H1 (cell line): ENCODE results near the gene EIPR1. TPM values are rescaled to one million over a fixed set of nuclear protein-coding genes. Genes with fewer than 3 reads are reported as not detected.

Experiments
- CTCF ChIA-PET: fragments of 300-600 bp; sonication (Branson Sonifier 250); formaldehyde crosslinking; loops from one replicate; lab custom pipeline; 2021; ENCODE audit not compliant: partially characterized antibody; lab: Charles Lee
- POLR2A ChIA-PET: fragments of 300-600 bp; sonication (Branson Sonifier 250); formaldehyde crosslinking; loops from one replicate; lab custom pipeline; 2021; ENCODE audit warnings: inconsistent platforms; ENCODE audit not compliant: partially characterized antibody; lab: Charles Lee
- DNase-seq, 2 experiments: peaks; one replicate each; pipeline versions ENCODE4 v3.0.0 to v3.0.0-alpha.2; 2010 to 2022; ENCODE audit warnings: low spot score in 2 of 2, low read depth in 1 of 2, mixed read lengths in 1 of 2
- FAIRE-seq: peaks from 2 replicates; lab custom pipeline; 2011; peaks lifted over from hg19 to GRCh38; lab: Jason Lieb, UNC
- H2AFZ ChIP-seq: 2 replicates; pipeline ENCODE4 v1.8.1; 2012; ENCODE audit warnings: low read length, inconsistent platforms
- H2AK5ac ChIP-seq: 2 replicates; pipeline ENCODE4 v1.6.1; 2013; ENCODE audit warnings: low read depth, low read length
- H2BK120ac ChIP-seq: replicated peaks from 2 replicates; pipeline ENCODE3; 2013; ENCODE audit warnings: low read depth, low read length, inconsistent platforms
- H2BK12ac ChIP-seq: 2 replicates; pipeline ENCODE4 v1.6.1; 2013; ENCODE audit warnings: low read depth, low read length
- H2BK15ac ChIP-seq: 2 replicates; pipeline ENCODE4 v1.6.1; 2013; ENCODE audit warnings: low read length
- H2BK20ac ChIP-seq: 2 replicates; pipeline ENCODE4 v1.6.1; 2013; ENCODE audit warnings: low read length
- H2BK5ac ChIP-seq: 2 replicates; pipeline ENCODE4 v1.6.1; 2013; ENCODE audit warnings: low read depth, low read length
- H3K14ac ChIP-seq: 2 replicates; pipeline ENCODE4 v1.6.1; 2013; ENCODE audit warnings: inconsistent platforms; ENCODE audit not compliant: insufficient read length
- H3K18ac ChIP-seq: 2 replicates; pipeline ENCODE4 v1.6.1; 2013; ENCODE audit warnings: low read length; ENCODE audit errors: extremely low read depth
- H3K23ac ChIP-seq: 2 replicates; pipeline ENCODE4 v1.6.1; 2013; ENCODE audit warnings: inconsistent platforms; ENCODE audit not compliant: insufficient read length
- H3K23me2 ChIP-seq: 2 replicates; pipeline ENCODE4 v1.6.1; 2013; ENCODE audit warnings: low read depth, low read length
- H3K27ac ChIP-seq: 2 replicates; pipeline ENCODE4 v1.6.1; 2011; ENCODE audit warnings: low read depth, low read length, inconsistent platforms
- H3K27me3 ChIP-seq, 4 experiments: replicated peaks in 1 of 4; 1 replicate in 1 of 4; 2 replicates in 3 of 4; pipeline versions ENCODE4 v1.6.1 to v1.8.1; 2011 to 2013; ENCODE audit warnings: low read length in 3 of 4, mild to moderate bottlenecking in 3 of 4, inconsistent platforms in 2 of 4, mixed read lengths in 2 of 4, moderate library complexity in 1 of 4; ENCODE audit not compliant: control insufficient read depth in 3 of 4, insufficient read depth in 3 of 4; ENCODE audit errors: extremely low read depth in 1 of 4
- H3K36me3 ChIP-seq, 4 experiments: 2 replicates each; pipeline versions ENCODE4 v1.6.1 to v1.8.1; 2011 to 2013; ENCODE audit warnings: mild to moderate bottlenecking in 4 of 4, low read length in 3 of 4, moderate library complexity in 2 of 4, control low read depth in 1 of 4, inconsistent platforms in 1 of 4; ENCODE audit not compliant: insufficient read depth in 4 of 4, control insufficient read depth in 2 of 4
- H3K4ac ChIP-seq: replicated peaks from 2 replicates; pipeline ENCODE3; 2013; ENCODE audit warnings: low read length, low read depth, mixed read lengths, inconsistent platforms; ENCODE audit not compliant: insufficient read length
- H3K4me1 ChIP-seq, 4 experiments: replicated peaks in 1 of 4; 1 replicate in 1 of 4; 2 replicates in 3 of 4; pipeline versions ENCODE4 v1.6.1 to v1.8.1; 2011 to 2013; ENCODE audit warnings: low read length in 3 of 4, inconsistent platforms in 2 of 4, mixed read lengths in 1 of 4; ENCODE audit not compliant: insufficient read depth in 4 of 4, control insufficient read depth in 3 of 4
- H3K4me2 ChIP-seq, 2 experiments: 2 replicates each; pipeline versions ENCODE4 v1.6.1 to v1.8.1; 2011 to 2013; ENCODE audit warnings: low read depth in 2 of 2, low read length in 2 of 2, control low read depth in 1 of 2, inconsistent platforms in 1 of 2, mild to moderate bottlenecking in 1 of 2; ENCODE audit not compliant: insufficient read depth in 1 of 2
- H3K4me3 ChIP-seq, 4 experiments: fragments of 200-600, 300-600 bp in 1 of 4; sonication (generic), shearing (Covaris generic), sonication (Bioruptor Twin) in 1 of 4; 2 replicates each; pipeline versions ENCODE4 v1.5.1 to v1.8.1; 2011 to 2016; ENCODE audit warnings: low read length in 4 of 4, low read depth in 3 of 4, control low read depth in 2 of 4, inconsistent platforms in 2 of 4, mild to moderate bottlenecking in 2 of 4, mixed read lengths in 1 of 4, moderate library complexity in 1 of 4; ENCODE audit not compliant: insufficient read depth in 2 of 4; ENCODE audit errors: extremely low read depth in 1 of 4
- H3K56ac ChIP-seq: replicated peaks from 2 replicates; pipeline ENCODE3; 2013; ENCODE audit warnings: low read depth, mild to moderate bottlenecking, mixed read lengths, low read length, inconsistent platforms; ENCODE audit not compliant: insufficient read length
- H3K79me1 ChIP-seq: 2 replicates; pipeline ENCODE4 v1.6.1; 2013; ENCODE audit warnings: low read depth, low read length, control low read depth
- H3K79me2 ChIP-seq, 2 experiments: 2 replicates each; pipeline versions ENCODE4 v1.6.1 to v1.8.1; 2012 to 2013; ENCODE audit warnings: low read length in 2 of 2, mild to moderate bottlenecking in 2 of 2, inconsistent platforms in 1 of 2; ENCODE audit not compliant: insufficient read depth in 2 of 2, control insufficient read depth in 1 of 2
- H3K9ac ChIP-seq, 4 experiments: replicated peaks in 1 of 4; 1 replicate in 1 of 4; 2 replicates in 3 of 4; pipeline versions ENCODE4 v1.6.1 to v1.8.1; 2011 to 2013; ENCODE audit warnings: low read depth in 3 of 4, low read length in 3 of 4, control low read depth in 2 of 4, mild to moderate bottlenecking in 2 of 4, moderate library complexity in 2 of 4, inconsistent platforms in 1 of 4; ENCODE audit errors: extremely low read depth in 1 of 4
- H3K9me3 ChIP-seq, 2 experiments: 2 replicates each; pipeline versions ENCODE4 v1.6.1 to v1.8.1; 2012 to 2013; ENCODE audit warnings: mild to moderate bottlenecking in 2 of 2, moderate library complexity in 2 of 2, control low read depth in 1 of 2, inconsistent platforms in 1 of 2, low read depth in 1 of 2, low read length in 1 of 2, mixed read lengths in 1 of 2; ENCODE audit not compliant: insufficient read depth in 2 of 2
- H4K20me1 ChIP-seq, 2 experiments: replicated peaks in 1 of 2; 2 replicates each; pipeline versions ENCODE3 to v1.8.1; 2011 to 2013; ENCODE audit warnings: inconsistent platforms in 2 of 2, low read length in 2 of 2, mild to moderate bottlenecking in 1 of 2; ENCODE audit not compliant: insufficient read depth in 2 of 2, control insufficient read depth in 1 of 2
- H4K5ac ChIP-seq: 2 replicates; pipeline ENCODE4 v1.6.1; 2013; ENCODE audit warnings: low read length, low read depth, mixed read lengths, inconsistent platforms; ENCODE audit not compliant: insufficient read length
- H4K8ac ChIP-seq: 2 replicates; pipeline ENCODE4 v1.8.0; 2013; ENCODE audit warnings: mild to moderate bottlenecking, moderate library complexity, low read length, inconsistent platforms; ENCODE audit not compliant: insufficient read depth; ENCODE audit errors: extremely low read depth
- H4K91ac ChIP-seq: replicated peaks from 2 replicates; pipeline ENCODE3; 2013; ENCODE audit warnings: low read length, mixed read lengths, inconsistent platforms; ENCODE audit not compliant: insufficient read length
- ATF3 ChIP-seq: IDR thresholded peaks from 2 replicates; pipeline ENCODE4 v1.6.1; 2011; ENCODE audit warnings: low read depth, mild to moderate bottlenecking, low read length; ENCODE audit not compliant: insufficient read depth
- EGR1 ChIP-seq: IDR thresholded peaks from 2 replicates; pipeline ENCODE4 v1.6.1; 2011; ENCODE audit warnings: low read depth, low read length, borderline replicate concordance
- NRF1 ChIP-seq: IDR thresholded peaks from 2 replicates; pipeline ENCODE4 v1.6.1; 2011; ENCODE audit warnings: mild to moderate bottlenecking, low read depth, low read length, improper control_type of control experiment
- TEAD4 ChIP-seq: IDR thresholded peaks from 2 replicates; pipeline ENCODE4 v1.6.1; 2012; ENCODE audit warnings: low read depth, low read length, inconsistent platforms, mixed read lengths
- WGBS, 2 experiments: shearing (Covaris generic) in 1 of 2; methylation state at CpG; one replicate each; pipeline versions ENCODE4 v1.1.6 to v1.1.7; 2013 to 2015; ENCODE audit warnings: low lambda C conversion rate in 2 of 2, mixed read lengths in 2 of 2, inconsistent platforms in 1 of 2, low coverage in 1 of 2, missing lambda C conversion rate in 1 of 2; ENCODE audit not compliant: insufficient replicate concordance in 2 of 2, insufficient coverage in 1 of 2, insufficient read length in 1 of 2; ENCODE audit errors: extremely low coverage in 1 of 2, missing lambda C conversion rate in 1 of 2; 5-methylcytosine and 5-hydroxymethylcytosine counted together
- polyA plus RNA-seq, 7 experiments: library from polyadenylated mRNA; depleted of rRNA in 3 of 7; stranded (reverse) in 5 of 7; unstranded in 2 of 7; fragments of >200 nt in 5 of 7; fragments of 200-250 nt in 2 of 7; gene quantifications; 1 replicate in 5 of 7; 2 replicates in 1 of 7; 4 replicates in 1 of 7; pipeline versions ENCODE4 v1.2.1 to v1.2.3, GENCODE V29; 2011 to 2013; ENCODE audit warnings: missing spikeins in 2 of 7, mixed read lengths in 2 of 7
- total RNA-seq: library from RNA; stranded (reverse); fragmentation: NEBNext Ultra II Directional; extraction: Animal tissue kit (Norgen Biotek cat#: 25700); gene quantifications from 2 replicates; pipeline ENCODE4 v1.2.1, GENCODE V29; 2021

Gene EIPR1
- total and polyA plus RNA-seq, 2 of the 8 experiments (the other 6 are each of a cell fraction or from before 2014, with no cell fraction given) = 26.3 to 56.4 TPM

DNA sequence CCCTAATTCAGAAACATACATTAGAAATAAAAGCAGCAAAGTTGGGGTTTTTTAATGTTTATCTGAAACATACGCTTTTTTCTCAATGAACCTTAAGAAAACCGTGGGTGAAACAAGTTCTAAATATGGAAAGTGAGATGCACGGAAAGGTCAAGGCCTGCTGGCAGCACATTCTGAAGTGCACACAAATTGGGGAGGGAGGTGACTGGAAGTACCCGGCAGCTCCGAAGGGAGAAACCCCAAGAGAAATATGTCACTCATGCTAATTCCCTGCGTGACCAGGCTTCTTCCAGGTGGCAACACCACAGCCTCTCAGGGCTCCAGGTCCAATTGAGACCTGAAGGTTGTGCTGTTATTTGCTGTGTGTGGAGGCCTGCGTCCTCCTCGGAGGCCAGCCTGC lies 45.5 kb downstream of the EIPR1 start:
- TF ChIP-seq EGR1 (no peak), ATF3 (no peak), TEAD4 (no peak), NRF1 (no peak)
- TF ChIP-seq, all 59 proteins: peak for 0

More for the DNA sequence above, 45.5 kb downstream of the EIPR1 start:
- Histone ChIP-seq H2BK12ac (no peak overlapping the region), H3K23ac (no peak overlapping the region), H3K36me3 (peaks cover 6 to 20% (median 17%) of the 10 kb centered on the region in 4 experiments), H3K27me3 (no peaks in the 10 kb centered on the region), H3K79me1 (peaks cover 12% of the 10 kb centered on the region), H2BK20ac (no peak overlapping the region), H4K8ac (no peak overlapping the region), H3K56ac (no peak overlapping the region), H3K4me1 (no peaks in the 10 kb centered on the region), H4K91ac (no peak overlapping the region), H2BK15ac (no peak overlapping the region), H3K9me3 (no peaks in the 10 kb centered on the region), H3K14ac (no peak overlapping the region), H3K4me3 (no peak overlapping the region), H3K9ac (no peak overlapping the region), H3K79me2 (no peaks in the 10 kb centered on the region; a peak in 1 of 4 replicates), H3K18ac (no peak overlapping the region), H3K4me2 (no peak overlapping the region), H4K20me1 (peaks cover 0 to 4% of the 10 kb centered on the region in 2 experiments), H2BK5ac (no peak overlapping the region), H3K4ac (no peak overlapping the region), H3K27ac (no peak overlapping the region), H2AFZ (no peak overlapping the region), H3K23me2 (no peaks in the 10 kb centered on the region), H2AK5ac (no peak overlapping the region), H2BK120ac (no peak overlapping the region), H4K5ac (no peak overlapping the region)
- DNase-seq (no peak), FAIRE-seq (no peak)
- POLR2A ChIA-PET = no interaction called here
- CTCF ChIA-PET = interaction anchor here (1.3 kb wide), 1 partner anchor 11 kb away, joined by 3 read pairs; no protein-coding TSS in a partner anchor
- 85% methylated on average over 8 of the region's 8 CpGs; no CpG with 5 or more reads in 1 of the 2 experiments for WGBS, 2 experiments
